Stimulated activated CD8-positive, alpha-beta memory T cell treated with anti-CD3 and anti-CD28 coated beads, Interleukin-15, amount 100 ng/mL, for 48 hours (primary cell): Measurements from ENCODE around the gene FAM199X.
"Not testable (repeated sequence)": the region's sequence is repeated elsewhere in the genome, so short reads cannot be mapped to it uniquely, and the experiment has no call there.

ENCODE experiments used
- DNase-seq, 2 donors: peaks; one replicate each; pipeline ENCODE4 v3.0.0-alpha.2; 2020; ENCODE audit warnings: low read depth in 2 of 2

Gene FAM199X

GRCh38 chrX:104189837-104190236 is 23.6 kb downstream of the FAM199X start:
- DNase-seq = no peak

DNA sequence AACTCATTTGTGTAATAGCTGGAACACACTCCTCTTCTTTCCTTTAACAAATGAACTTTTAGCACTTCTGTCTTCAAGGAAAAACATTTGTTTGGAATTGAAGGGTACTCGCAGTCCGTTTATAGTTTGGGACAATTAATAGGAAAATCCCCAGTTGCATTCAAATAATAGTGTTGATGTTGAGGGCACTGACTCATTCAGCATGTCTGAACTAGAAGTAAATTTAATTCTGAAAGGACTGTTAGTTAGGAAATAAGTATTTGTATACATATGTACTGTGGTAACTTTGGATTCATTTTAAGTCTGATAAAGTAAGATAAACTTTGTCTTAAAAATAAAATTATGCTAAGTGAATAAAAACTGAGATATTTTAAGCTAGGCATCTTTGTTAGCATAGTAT is 27.2 kb downstream of the FAM199X start:
- DNase-seq = no peak

GRCh38 chrX:104195013-104195412 is 28.8 kb downstream of the FAM199X start:
- DNase-seq = no peak

- no peak for DNase-seq
These were observed 29.3 kb downstream of the FAM199X start for GRCh38 chrX:104195489-104196084.

DNA sequence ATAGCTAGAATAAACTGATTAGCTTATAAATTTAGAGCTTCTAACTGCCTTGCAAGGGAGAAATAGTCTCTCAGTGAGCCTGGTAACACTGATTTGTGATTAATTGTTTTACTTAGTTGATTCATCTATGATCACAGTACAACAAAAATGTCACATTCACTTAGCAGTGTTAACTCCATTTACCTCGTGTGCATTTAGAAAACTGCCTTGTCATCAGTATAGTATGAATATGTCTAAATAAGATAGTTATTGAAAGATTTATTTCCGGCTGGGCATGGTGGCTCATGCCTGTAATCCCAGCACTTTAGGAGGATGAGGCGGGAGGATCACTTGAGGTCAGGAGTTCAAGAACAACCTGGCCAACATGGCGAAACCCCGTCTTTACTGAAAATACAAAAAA is 39.3 kb downstream of the FAM199X start:
- no peak for DNase-seq

DNA sequence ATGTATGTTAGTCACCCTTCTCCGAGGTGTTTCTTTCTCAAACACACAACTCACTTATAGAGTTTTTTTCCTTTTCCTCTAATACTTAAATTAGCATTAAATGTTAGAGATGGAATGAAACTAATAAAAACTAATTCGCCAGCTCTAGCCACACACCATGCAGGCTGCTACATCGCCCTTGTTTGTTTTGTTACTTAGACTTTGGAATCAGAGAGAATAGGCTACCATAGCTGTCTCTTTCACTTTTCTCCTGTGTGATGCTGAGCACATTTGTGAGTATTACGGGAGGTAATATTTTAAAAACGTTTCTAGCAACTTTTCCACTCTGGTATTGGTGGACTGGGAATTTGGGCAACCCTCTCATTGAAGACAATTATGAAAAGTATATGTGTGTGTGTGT is 44.9 kb downstream of the FAM199X start:
- DNase-seq = no peak

GRCh38 chrX:104230060-104230459 is 63.8 kb downstream of the FAM199X start:
- not testable (repeated sequence) for DNase-seq
